Measurements from ENCODE around the gene RDH5.

Gene RDH5

DNA sequence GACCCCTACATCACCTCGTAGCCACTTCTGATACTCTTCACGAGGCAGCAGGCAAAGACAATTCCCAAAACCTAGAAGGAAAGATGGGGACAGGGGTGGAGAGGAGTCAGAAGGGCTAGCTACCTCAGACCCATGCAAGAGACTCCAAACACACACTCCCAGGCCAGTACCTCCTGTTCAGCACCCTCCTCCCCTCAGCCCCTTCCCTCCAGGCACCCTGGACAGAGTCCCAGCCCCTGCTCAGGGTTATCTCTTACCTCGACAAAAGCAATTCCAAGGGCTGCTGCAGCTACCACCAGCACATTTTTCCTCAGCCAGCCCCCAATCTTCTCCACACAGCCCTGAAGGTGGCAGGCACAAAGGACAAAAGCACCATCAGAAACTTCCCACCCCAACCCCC is 5.4 kb downstream of the RDH5 start:
- TF ChIP-seq, protein P1, sequence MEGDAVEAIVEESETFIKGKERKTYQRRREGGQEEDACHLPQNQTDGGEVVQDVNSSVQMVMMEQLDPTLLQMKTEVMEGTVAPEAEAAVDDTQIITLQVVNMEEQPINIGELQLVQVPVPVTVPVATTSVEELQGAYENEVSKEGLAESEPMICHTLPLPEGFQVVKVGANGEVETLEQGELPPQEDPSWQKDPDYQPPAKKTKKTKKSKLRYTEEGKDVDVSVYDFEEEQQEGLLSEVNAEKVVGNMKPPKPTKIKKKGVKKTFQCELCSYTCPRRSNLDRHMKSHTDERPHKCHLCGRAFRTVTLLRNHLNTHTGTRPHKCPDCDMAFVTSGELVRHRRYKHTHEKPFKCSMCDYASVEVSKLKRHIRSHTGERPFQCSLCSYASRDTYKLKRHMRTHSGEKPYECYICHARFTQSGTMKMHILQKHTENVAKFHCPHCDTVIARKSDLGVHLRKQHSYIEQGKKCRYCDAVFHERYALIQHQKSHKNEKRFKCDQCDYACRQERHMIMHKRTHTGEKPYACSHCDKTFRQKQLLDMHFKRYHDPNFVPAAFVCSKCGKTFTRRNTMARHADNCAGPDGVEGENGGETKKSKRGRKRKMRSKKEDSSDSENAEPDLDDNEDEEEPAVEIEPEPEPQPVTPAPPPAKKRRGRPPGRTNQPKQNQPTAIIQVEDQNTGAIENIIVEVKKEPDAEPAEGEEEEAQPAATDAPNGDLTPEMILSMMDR (conservative IDR thresholded peaks at IDR 0.05), result no peak
- H3K27ac ChIP-seq, result no peak overlapping the region

GRCh38 chr12:55726971-55727370 is 6.8 kb downstream of the RDH5 start:
- peak overlapping the region; percentile 95 for H3K27ac ChIP-seq
- TF ChIP-seq, protein P1 (conservative IDR thresholded peaks at IDR 0.05), result no peak

- TF ChIP-seq, protein P1 (conservative IDR thresholded peaks at IDR 0.05), result no peak
- peak overlapping the region; percentile 95 for H3K27ac ChIP-seq
Observed at GRCh38 chr12:55727643-55728185, 7.5 kb downstream of the RDH5 start.

DNA sequence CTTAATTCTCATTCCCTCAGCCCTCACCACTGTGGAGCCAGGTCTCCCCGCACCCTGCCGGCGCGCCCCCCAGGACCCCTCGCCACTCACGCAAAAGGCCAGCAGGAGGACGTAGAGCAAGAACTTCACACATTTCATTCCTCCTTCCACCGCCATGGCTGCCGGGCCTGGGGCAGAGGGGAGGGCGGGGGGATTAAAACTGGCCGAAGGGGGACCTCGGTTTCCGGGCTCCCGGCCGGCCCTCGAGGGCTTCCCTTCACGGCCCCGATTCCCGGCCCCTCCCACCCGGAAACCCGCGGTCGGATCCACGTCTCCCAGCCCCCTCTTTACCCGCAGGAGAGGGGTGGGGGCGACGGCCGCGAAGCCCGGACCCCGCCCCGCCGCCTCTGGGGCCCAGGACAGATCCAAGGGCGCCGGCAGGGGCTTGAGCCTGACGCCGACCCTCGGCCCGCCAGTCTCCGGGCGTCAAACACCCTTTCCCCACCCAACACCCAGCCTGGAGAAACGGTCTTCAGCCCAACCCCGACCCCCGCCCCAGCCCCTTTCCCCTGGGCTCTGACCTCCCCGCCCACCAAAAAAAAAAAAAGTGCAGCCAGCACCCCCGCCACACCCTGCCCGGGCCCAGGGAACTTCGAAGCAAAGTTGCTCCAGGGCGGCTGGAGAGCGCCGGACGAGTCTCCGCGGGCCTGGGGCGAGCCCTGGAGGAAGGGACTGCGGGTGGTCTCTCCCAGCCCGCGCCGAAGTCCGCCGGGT is 8.2 kb downstream of the RDH5 start:
- TF ChIP-seq, protein P1 (conservative IDR thresholded peaks at IDR 0.05), result no peak
- peak overlapping the region; percentile 95 for H3K27ac ChIP-seq

DNA sequence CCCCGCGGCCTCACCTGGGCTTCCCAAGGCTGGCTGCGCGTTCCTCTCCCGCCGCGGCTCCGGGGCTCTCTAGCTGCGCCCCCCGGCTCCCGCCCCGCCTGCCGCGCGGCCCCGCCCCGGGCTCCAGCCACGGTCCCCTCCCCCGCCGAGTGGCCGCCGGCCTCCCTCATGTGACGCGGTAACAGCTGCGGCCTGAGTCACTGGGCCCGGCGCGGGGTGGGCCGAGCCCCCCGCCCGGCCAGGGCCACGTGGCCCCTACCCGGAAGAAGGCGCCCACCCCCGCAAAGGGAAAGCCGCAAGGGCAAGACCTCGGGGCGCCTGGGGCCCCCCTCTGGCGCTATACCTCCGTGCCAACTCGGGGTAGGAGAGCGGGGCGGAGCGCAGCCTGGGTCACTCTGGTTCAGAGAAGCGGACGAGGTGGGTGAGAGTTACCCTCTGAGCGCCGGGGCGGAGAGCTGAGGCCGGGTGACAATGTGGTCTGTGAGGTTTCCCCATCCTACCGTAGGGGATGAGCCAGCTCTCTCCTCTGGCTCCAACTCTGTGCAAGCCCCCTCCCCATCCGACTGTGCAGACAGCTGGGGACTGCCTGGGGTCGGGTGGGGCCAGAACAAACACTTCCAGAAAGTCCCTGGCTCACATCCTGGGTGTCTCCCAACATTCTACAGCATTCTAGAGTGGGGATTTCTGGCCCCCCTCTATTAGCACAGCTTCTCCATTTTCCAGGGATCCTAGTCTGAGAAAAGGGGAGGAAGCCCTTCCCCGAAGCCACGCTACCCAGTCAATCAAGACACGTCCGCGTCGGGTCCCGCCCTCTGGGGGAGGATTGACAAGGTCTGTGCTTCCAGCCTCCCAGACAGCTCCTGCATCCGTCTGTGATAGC is 9.0 kb downstream of the RDH5 start, which contains the start of gene CD63:
TSS of gene CD63 (minus strand) at position 71 of the 880 bp plus-strand sequence. CDS start 668 bp downstream, outside the sequence.
- TF ChIP-seq, protein P1 (conservative IDR thresholded peaks at IDR 0.05), result no peak

DNA sequence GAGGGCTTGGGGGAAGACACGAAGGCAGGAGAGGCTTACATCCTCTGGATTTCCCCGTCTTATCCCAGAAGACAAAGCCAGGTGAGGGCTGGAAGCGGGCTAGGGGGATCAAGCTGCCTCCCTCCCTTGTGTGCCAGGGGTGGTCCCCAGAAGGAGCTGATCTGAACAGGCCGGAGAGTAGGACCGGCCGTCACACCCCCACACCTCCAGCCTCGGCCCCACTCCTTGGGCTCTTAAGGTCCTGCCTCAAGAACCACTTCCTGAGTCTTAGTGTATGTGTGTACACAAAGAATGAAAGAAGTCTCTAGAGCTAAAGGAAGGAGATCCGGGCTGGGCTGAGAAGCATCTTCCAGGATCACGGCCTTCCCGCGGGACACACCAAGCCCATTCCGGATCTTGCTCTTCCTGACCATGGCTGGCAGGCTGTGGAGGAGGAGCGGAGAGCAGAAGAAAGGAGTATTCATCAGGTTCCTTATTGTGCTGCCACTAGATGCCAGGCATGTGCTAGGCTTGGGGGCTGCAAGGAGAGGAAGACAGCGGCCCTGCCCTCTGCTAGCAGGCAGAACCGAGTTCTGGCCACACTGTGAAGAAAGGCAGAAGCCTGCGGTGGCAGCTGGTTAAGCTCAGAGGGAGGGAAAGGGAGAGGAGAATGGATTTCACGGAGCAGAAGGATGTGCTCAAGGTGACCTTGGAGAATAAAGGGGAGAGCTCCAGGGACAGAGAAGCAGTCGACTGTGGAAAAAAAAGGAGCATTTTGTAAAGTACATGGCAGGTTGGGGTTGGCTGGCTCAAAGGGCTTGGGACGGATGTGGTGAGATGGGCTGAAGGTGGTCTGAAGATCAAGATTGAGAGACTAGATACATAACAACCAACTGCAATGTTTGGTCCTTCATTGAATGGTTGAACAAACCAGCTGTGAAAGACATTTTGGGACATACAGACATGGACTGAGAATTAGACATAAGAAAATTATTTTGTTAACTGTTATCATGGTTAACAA is 9.9 kb downstream of the RDH5 start:
- TF ChIP-seq, protein P1 (conservative IDR thresholded peaks at IDR 0.05), result no peak
- H3K27ac ChIP-seq, result peak overlapping the region; percentile 95

More for the DNA sequence above, 9.0 kb downstream of the RDH5 start, which contains the start of gene CD63:
- H3K27ac ChIP-seq, result peak within 1 kb of the TSS; percentile 95

Data from VCaP (cell line).